ENCODE results near the gene VNN1. TPM values are rescaled to one million over a fixed set of nuclear protein-coding genes. Genes with fewer than 3 reads are reported as not detected.

VNN1 gene, protein sequence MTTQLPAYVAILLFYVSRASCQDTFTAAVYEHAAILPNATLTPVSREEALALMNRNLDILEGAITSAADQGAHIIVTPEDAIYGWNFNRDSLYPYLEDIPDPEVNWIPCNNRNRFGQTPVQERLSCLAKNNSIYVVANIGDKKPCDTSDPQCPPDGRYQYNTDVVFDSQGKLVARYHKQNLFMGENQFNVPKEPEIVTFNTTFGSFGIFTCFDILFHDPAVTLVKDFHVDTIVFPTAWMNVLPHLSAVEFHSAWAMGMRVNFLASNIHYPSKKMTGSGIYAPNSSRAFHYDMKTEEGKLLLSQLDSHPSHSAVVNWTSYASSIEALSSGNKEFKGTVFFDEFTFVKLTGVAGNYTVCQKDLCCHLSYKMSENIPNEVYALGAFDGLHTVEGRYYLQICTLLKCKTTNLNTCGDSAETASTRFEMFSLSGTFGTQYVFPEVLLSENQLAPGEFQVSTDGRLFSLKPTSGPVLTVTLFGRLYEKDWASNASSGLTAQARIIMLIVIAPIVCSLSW
- total RNA-seq = not detected in 2 replicates
- long read RNA-seq = 0 reads

DNA sequence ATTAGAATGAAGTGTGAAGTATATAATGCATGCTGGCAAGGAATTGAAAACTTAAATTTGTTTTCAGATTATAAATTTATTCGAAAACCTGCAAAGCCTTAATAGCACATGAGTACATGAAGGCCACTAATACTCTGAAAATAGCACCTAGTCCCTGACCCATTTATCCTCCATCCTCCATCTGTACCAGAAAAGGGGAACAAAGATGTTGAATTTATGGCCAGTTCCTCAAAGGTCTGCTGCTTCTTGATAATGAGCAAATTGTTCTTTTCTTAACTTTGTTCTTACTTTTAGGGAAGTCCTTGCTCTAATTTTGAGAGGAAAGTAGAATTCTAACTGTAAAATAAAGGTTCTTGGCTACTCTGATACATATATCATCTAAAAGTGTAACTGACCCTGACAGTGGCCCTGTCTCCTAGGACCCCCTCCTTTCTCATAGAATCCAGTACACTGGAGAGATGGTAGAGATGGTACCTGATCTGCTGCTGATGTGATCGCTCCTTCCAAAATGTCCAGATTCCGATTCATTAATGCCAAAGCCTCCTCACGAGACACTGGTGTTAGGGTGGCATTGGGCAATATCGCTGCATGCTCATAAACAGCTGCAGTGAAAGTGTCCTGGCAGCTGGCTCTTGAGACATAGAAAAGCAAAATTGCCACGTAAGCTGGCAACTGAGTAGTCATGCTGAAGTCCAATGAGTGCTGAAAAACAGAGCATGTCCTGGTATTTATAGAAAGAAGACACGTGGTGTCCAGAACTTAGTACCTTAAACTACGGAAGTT lies at the start of gene VNN1:
TSS of gene VNN1 (minus strand) at position 704 of the 783 bp plus-strand sequence. CDS start at position 684, 20 bp downstream.
- Mint-ChIP-seq H3K4me3 (ENCODE audit: unreplicated experiment) (no peak within 1 kb of the TSS), H3K27me3 (ENCODE audit: unreplicated experiment) (peaks cover 8% of the 10 kb centered on the region), H3K9me3 (ENCODE audit: unreplicated experiment) (no peaks in the 10 kb centered on the region), H3K4me1 (ENCODE audit: unreplicated experiment) (no peaks in the 10 kb centered on the region), H3K36me3 (ENCODE audit: unreplicated experiment) (no peaks in the 10 kb centered on the region), H3K27ac (ENCODE audit: unreplicated experiment) (no peak within 1 kb of the TSS)
- TF ChIP-seq, protein P1, sequence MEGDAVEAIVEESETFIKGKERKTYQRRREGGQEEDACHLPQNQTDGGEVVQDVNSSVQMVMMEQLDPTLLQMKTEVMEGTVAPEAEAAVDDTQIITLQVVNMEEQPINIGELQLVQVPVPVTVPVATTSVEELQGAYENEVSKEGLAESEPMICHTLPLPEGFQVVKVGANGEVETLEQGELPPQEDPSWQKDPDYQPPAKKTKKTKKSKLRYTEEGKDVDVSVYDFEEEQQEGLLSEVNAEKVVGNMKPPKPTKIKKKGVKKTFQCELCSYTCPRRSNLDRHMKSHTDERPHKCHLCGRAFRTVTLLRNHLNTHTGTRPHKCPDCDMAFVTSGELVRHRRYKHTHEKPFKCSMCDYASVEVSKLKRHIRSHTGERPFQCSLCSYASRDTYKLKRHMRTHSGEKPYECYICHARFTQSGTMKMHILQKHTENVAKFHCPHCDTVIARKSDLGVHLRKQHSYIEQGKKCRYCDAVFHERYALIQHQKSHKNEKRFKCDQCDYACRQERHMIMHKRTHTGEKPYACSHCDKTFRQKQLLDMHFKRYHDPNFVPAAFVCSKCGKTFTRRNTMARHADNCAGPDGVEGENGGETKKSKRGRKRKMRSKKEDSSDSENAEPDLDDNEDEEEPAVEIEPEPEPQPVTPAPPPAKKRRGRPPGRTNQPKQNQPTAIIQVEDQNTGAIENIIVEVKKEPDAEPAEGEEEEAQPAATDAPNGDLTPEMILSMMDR (IDR thresholded peaks at IDR 0.05) = no peak
- DNase-seq (ENCODE audit: extremely low spot score, unreplicated experiment) = no peak

DNA sequence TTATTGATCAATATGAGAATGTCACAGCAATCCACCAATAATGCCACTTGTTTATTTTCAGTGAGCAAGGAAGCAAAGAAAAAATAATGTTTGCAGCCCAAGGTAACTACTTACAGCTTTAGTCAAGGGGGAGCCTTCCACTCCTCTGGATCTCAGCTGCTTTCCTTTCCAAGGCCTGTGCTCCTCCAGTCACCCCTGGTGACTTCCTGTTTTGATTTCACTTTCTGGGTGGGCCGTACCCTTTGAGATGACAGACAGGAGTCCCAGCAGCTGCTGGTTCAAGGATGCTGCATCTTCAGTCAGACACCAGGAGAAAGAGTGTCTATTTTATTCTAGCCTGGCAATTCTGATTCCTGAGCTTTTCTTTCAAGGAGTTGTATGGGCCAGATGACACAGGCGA lies 49.4 kb upstream of the VNN1 start:
- no peak overlapping the region for H3K4me3 Mint-ChIP-seq (ENCODE audit: unreplicated experiment)
- no peak for DNase-seq (ENCODE audit: extremely low spot score, unreplicated experiment)
- TF ChIP-seq, protein P1 (IDR thresholded peaks at IDR 0.05) = no peak
- no peaks in the 10 kb centered on the region for H3K36me3 Mint-ChIP-seq (ENCODE audit: unreplicated experiment)
- peaks cover 3% of the 10 kb centered on the region for H3K27me3 Mint-ChIP-seq (ENCODE audit: unreplicated experiment)
- H3K9me3 Mint-ChIP-seq (ENCODE audit: unreplicated experiment) = no peaks in the 10 kb centered on the region
- no peak overlapping the region for H3K27ac Mint-ChIP-seq (ENCODE audit: unreplicated experiment)
- H3K4me1 Mint-ChIP-seq (ENCODE audit: unreplicated experiment) = peaks cover 6% of the 10 kb centered on the region

DNA sequence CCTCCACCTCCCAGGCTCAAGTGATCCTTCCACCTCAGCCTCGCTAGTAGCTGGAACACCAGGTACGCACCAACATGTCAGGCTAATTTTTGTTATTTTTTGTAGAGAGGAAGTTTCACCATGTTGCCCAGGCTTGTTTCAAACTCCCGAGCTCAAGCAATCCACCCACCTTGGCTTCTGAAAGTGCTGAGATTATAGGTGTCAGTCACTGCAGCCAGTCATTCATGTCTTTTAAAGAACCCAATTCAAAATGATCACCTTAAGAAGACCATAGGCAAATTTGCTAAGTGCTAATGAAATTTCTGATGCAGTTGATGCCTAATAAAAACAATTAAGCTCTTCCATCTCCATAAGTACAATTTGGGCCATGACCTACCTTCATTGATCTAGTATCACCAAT lies 46.4 kb upstream of the VNN1 start:
- TF ChIP-seq, protein P1 (IDR thresholded peaks at IDR 0.05) = no peak
- Mint-ChIP-seq H3K9me3 (ENCODE audit: unreplicated experiment) (no peaks in the 10 kb centered on the region), H3K36me3 (ENCODE audit: unreplicated experiment) (no peaks in the 10 kb centered on the region), H3K4me1 (ENCODE audit: unreplicated experiment) (peaks cover 6% of the 10 kb centered on the region), H3K4me3 (ENCODE audit: unreplicated experiment) (no peak overlapping the region), H3K27me3 (ENCODE audit: unreplicated experiment) (peaks cover 3% of the 10 kb centered on the region), H3K27ac (ENCODE audit: unreplicated experiment) (no peak overlapping the region)
- no peak for DNase-seq (ENCODE audit: extremely low spot score, unreplicated experiment)

DNA sequence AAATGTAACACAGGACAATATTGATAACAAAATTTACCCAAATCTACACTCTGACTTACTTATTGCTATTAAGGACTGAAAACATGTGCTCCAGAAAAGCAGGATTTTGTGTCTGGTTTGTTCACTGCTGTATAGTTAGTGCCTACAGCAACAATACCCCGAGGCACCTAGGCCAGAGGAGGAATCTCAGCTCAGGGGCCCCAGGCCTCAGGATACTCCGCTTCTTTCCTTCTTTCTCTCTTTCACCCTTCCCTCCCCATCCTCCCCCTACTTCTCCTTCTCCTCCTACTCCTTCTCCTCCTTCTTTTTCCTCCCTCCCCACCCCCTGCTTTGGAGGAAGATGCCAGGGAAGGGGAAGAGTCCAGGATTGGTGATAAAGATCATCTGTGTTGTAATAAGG lies 44.8 kb upstream of the VNN1 start:
- TF ChIP-seq, protein P1 (IDR thresholded peaks at IDR 0.05) = no peak
- no peaks in the 10 kb centered on the region for H3K4me1 Mint-ChIP-seq (ENCODE audit: unreplicated experiment)
- no peaks in the 10 kb centered on the region for H3K36me3 Mint-ChIP-seq (ENCODE audit: unreplicated experiment)
- H3K4me3 Mint-ChIP-seq (ENCODE audit: unreplicated experiment) = no peak overlapping the region
- H3K27me3 Mint-ChIP-seq (ENCODE audit: unreplicated experiment) = no peaks in the 10 kb centered on the region
- H3K27ac Mint-ChIP-seq (ENCODE audit: unreplicated experiment) = no peak overlapping the region
- no peak for DNase-seq (ENCODE audit: extremely low spot score, unreplicated experiment)
- H3K9me3 Mint-ChIP-seq (ENCODE audit: unreplicated experiment) = no peaks in the 10 kb centered on the region

DNA sequence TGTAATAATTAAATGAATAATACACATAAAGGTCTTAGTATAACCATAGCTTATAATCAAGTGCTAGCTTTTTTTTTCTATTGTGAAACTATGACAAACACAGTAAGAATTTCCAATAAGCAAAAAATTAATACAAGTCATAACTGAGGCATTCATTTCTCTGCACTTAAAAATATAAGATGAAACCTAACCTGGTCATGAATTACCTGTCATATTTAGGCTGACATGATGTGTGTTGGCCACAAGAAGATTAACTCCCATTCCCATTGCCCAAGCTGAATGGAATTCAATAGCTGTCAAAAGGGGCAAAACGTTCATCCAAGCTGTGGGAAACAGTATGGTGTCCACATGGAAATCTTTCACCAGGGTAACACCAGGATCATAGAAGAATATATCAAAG lies 38.4 kb upstream of the VNN1 start:
- Mint-ChIP-seq H3K36me3 (ENCODE audit: unreplicated experiment) (no peaks in the 10 kb centered on the region), H3K9me3 (ENCODE audit: unreplicated experiment) (no peaks in the 10 kb centered on the region), H3K27ac (ENCODE audit: unreplicated experiment) (no peak overlapping the region), H3K27me3 (ENCODE audit: unreplicated experiment) (peaks cover 12% of the 10 kb centered on the region), H3K4me1 (ENCODE audit: unreplicated experiment) (no peaks in the 10 kb centered on the region), H3K4me3 (ENCODE audit: unreplicated experiment) (no peak overlapping the region)
- DNase-seq (ENCODE audit: extremely low spot score, unreplicated experiment) = no peak
- TF ChIP-seq, protein P1 (IDR thresholded peaks at IDR 0.05) = no peak

Data from osteocyte (in vitro differentiated cells).